Stimulated activated CD4-positive, alpha-beta T cell treated with anti-CD3 and anti-CD28 coated beads, Interleukin-1b, Interleukin-23, amount 100 ng/mL, for 24 hours (primary cell): ENCODE results near the gene PARD3B.
"Not testable (repeated sequence)": the region's sequence is repeated elsewhere in the genome, so short reads cannot be mapped to it uniquely, and the experiment has no call there.

Experiments used
- DNase-seq, 4 experiments: peaks; one replicate each; pipeline ENCODE4 v3.0.0-alpha.2; 2020; ENCODE audit warnings: low read depth in 4 of 4, low spot score in 1 of 4

Gene PARD3B

GRCh38 chr2:204538182-204539018 is 6.9 kb upstream of the PARD3B start:
- DNase-seq = no peak

- DNase-seq = no peak
Observed at GRCh38 chr2:204539019-204539385, 6.3 kb upstream of the PARD3B start.

DNA sequence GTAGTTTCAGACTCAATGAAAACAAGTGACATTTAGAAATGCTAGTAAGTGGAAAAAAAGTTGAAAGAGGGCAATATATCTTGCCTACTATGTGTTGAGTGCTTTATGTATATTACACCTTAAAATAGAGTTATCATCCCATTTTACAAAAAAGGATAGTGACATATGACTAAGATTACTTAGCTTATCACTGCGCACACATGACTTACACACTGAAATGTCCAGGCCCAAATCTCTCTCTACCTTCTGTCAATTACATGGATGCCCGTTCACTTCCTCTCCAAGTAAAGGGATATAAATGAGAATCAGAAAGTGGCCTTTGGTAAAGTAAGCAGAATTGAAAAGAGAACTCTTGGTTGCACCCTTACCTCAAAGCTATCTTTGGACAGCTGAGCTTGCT is 3.6 kb upstream of the PARD3B start:
- DNase-seq = no peak

- no peak for DNase-seq
Observed at GRCh38 chr2:204542982-204543608, 2.2 kb upstream of the PARD3B start.

- no peak for DNase-seq
Observed at GRCh38 chr2:204545861-204546735, 823 bp downstream of the PARD3B start.

DNA sequence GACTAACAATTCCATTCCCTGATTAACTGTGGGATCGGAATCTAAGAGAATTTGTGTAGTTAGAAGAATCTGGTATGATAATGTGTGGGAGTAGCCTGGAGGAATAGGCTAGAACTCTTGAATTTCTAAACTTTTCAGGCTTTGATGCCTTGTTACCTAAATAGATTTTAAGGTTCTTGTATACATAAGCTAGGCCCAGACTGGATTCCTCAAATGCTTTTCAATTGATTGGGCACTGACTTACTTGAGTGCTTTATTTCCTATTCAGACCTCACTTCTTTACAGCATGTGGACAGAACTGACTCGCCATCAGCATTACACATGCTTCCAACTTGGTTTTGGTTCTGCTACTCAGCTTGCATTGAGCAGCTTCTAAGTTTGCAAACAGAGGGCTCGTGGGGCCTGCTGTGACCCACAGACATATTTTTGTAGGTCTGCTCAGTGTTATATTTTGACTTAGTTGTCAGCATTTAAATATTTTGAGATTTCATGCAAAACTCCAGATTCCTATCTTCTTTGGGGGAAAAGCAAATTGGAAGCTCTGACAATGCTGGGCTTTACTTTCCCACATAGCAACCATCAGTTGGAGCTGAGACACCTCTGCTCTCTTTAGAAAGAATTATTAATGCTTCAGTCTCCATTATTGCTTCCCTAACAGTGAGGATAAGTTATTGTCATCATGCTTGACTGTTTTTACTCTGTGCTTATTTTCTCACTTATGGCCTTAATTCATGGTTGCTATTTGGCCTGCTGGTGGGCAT is 5.7 kb downstream of the PARD3B start:
- no peak for DNase-seq

DNA sequence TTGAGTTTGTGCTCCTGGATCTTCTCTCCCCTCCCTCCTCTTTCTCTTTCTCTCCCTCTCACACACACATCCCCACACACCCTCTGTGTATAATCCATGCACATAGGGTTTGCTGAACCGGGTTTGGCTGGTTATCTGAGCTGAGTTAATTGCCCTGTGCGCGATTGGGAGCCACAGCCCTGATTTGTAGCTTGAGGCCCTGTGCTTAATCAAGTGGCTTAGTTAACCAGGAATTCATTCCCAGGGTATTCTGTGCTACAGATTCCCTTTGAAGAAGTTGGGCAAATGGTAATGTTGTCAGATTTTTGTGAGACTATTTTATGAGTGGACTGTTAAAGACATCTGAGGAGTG is 6.2 kb downstream of the PARD3B start:
- DNase-seq = no peak

- no peak for DNase-seq
Observed at GRCh38 chr2:204557604-204558003, 12.3 kb downstream of the PARD3B start.

DNA sequence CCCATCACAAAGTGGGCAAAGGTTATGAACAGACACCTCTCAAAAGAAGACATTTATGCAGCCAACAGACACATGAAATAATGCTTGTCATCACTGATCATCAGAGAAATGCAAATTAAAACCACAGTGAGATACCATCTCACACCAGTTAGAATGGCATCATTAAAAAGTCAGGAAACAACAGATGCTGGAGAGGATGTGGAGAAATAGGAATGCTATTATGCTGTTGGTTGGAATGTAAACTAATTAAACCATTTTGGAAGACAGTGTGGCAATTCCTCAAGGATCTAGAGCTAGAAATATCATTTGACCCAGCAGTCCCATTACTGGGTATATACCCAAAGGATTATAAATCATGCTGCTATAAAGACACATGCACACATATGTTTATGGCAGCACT is 14.1 kb downstream of the PARD3B start:
- DNase-seq = not testable (repeated sequence)

DNA sequence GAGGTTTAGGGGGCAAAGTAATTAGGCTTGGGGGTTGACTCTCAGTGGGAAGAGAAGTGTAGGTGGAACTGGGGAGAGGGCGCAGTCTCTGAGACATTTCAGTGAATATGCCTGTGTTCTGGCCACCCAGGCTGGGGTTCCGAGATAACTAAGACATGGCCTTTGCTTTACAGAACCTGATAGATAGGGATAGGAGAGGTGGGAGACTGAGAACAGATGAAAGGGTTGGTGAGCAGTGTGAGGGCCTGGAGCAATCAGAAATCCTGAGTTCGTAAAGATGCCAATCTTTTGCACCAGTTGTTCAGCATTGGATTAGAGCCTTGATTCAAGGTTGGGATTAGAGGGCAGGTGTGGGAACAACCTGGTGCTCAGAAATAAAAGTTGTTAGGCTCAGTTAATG is 15.6 kb downstream of the PARD3B start:
- no peak for DNase-seq

- DNase-seq = no peak
Observed at GRCh38 chr2:204561771-204562170, 16.5 kb downstream of the PARD3B start.

DNA sequence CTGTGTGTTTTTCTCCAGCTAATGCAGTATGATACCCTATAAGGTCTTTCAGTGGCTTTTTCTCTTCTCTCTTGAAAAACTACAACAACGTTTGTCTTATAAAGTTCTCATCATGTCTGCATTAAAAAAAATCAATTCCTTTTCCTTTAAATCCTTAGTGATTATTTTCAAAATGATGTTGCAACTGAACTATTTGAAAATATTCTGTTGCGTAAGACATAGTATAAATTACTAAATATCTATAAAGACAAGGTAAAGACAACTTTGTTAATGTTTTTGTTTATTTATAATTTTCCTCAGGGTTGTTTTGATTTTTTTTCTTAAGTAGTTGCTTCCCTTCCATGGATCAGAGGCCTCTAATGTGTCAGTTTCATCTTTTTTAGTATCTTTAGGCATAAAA is 21.2 kb downstream of the PARD3B start:
- DNase-seq = no peak

DNA sequence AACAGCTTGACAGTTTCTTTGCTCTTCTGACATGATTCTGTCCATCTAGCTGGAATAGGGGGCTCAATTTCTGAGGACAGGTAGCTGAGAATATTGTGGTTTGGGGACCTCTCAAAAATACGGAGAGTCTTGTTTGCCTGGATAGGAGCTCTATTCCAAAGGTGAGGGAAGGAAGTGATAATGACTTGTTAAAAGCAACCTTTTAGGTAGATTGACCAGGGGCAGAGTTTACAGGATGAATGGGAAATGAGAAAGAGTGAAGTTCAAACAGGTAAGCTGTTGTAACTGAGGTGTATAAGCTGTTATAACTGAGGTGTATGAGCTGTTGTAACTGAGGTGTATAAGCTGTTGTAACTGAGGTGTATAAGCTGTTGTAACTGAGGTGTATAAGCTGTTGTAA is 25.1 kb downstream of the PARD3B start:
- DNase-seq = no peak

DNA sequence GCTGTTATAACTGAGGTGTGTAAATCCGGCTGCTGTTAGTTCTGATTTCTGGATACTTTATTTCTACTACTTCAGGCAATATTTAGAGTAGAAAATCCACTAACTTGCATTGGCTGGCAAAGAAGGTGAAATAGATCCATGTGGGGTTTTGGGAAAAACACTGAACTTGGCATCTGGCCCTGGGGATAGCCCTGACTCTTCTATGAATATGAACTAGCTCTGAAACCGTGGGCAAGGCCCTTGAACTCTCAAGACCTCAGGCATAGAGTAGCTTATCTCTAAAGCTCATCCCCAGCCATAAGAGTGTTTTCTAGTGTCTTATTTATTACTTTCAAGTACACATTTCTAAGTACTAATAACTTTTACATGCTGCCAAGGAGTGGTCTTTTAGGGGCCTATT is 25.8 kb downstream of the PARD3B start:
- no peak for DNase-seq

GRCh38 chr2:204571911-204572310 is 26.6 kb downstream of the PARD3B start:
- no peak for DNase-seq

DNA sequence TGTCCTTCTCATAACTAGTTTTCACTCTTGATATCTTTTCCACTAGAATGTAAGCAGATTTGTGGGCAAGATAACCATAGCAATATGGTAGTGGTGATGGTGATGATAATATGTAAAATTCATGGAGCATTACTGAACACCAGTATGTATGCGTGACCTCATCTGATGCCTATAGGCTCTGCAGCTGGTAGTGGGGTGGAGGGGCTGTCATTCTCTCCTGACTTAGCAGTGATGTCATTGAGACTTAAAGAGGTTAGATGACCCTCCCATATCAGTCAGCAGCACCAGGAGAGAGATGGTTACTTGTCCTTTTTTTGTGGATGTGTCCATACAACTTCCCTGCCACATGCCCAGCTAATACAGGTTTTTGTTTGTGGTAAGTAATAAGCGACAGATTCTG is 27.9 kb downstream of the PARD3B start:
- no peak for DNase-seq

DNA sequence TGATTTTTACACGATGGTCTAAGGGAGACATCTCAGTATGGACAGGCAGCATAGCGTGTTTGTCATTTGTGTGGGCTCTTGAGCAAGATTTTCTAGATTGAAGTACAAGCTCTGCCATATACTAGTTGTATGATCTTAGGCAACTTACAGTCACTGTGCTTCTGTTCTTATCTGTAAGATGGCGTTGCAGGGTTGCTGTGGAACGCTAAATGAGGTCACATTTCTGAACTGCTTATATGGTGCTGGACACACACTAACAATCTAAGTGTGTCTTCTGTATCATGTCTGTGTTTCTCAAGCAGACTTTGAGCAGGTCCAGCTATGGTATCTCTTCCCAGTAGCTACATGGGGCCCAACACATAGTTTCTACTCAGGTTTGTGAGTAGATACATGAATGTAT is 29.2 kb downstream of the PARD3B start:
- DNase-seq = no peak

DNA sequence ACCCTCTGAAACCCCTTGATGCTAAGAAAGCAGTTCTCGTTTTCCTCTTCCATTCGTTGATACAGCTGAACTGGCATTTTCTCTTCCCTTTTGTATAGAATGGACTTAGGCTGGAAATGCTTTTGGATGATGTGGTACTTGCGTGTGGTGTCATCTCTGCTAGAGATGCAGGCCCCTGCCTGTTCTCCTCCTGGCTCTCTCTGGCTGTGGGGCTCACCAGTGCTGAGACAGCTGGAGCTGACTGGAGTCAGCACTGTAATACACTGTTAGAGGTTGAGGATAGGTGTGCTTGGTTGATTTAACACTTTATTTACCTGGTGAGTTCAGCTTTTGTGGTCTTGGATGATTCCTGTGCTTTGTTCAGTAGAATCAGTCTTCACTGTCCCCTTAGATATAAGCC is 30.2 kb downstream of the PARD3B start:
- no peak for DNase-seq

GRCh38 chr2:204576362-204576979 is 31.2 kb downstream of the PARD3B start:
- no peak for DNase-seq

DNA sequence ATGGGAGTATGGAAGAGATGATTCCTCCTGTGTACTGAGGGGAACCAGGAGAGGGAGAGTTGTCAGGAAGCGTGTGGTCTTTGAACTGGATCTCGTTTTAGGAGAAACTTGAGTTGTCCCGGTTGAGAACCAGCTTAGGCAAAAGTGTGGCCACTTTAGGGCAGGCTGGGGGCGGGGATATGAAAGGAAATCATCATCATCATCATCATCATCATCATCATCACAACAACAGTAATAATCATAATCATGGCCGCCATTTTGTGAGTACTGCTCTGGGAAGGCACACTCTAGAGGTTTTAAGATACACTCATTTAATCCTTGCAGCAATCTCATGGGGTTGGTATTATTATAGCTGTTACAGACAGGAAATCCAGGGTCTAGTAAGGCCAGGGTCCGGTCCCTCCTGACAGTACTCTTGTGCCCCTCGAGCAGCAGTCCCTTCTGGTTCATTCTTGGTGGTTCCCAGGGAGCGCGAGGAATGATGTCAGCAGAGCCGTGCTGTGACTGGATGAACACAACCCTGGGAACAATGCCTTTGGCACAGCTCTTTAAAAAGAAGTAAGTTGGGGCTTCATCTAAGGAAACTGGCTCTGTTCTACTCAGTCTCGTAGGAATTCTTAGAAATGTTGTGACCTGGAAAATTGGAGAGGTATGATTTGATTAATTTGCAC is 33.8 kb downstream of the PARD3B start:
- DNase-seq = no peak
